Fibroblast of skin of abdomen (primary cell): ENCODE measurements around the gene CARD14.
"Not testable (repeated sequence)": the region's sequence is repeated elsewhere in the genome, so short reads cannot be mapped to it uniquely, and the experiment has no call there.

Experiments used
- DNase-seq: peaks from one replicate; pipeline ENCODE4 v3.0.0-alpha.2; 2013

The CARD14 gene

GRCh38 chr17:80185968-80186367 lies 16.1 kb downstream of the CARD14 start:
- no peak for DNase-seq

- no peak for DNase-seq
Observed at GRCh38 chr17:80187090-80187489, 17.3 kb downstream of the CARD14 start.

- no peak for DNase-seq
Observed at GRCh38 chr17:80187515-80187941, 17.7 kb downstream of the CARD14 start.

- no peak for DNase-seq
Observed at GRCh38 chr17:80189611-80190010, 19.8 kb downstream of the CARD14 start.

GRCh38 chr17:80190716-80191115 lies 20.9 kb downstream of the CARD14 start:
- no peak for DNase-seq

- DNase-seq, result no peak
Observed at GRCh38 chr17:80191192-80191591, 21.4 kb downstream of the CARD14 start.

- no peak for DNase-seq
Observed at GRCh38 chr17:80191865-80192661, 22.2 kb downstream of the CARD14 start.

GRCh38 chr17:80195141-80195540 lies 25.3 kb downstream of the CARD14 start:
- DNase-seq, result no peak

- DNase-seq, result no peak
Observed at GRCh38 chr17:80195671-80196529, 26.1 kb downstream of the CARD14 start.

- DNase-seq, result no peak
Observed at GRCh38 chr17:80196652-80197051, 26.8 kb downstream of the CARD14 start.

GRCh38 chr17:80198144-80198661 lies 28.4 kb downstream of the CARD14 start:
- DNase-seq, result no peak

GRCh38 chr17:80199295-80199694 lies 29.5 kb downstream of the CARD14 start:
- not testable (repeated sequence) for DNase-seq

- no peak for DNase-seq
Observed at GRCh38 chr17:80201446-80201845, 31.6 kb downstream of the CARD14 start.

- no peak for DNase-seq
Observed at GRCh38 chr17:80202197-80202596, 32.4 kb downstream of the CARD14 start.

- no peak for DNase-seq
Observed at GRCh38 chr17:80203471-80203963, 33.7 kb downstream of the CARD14 start.

- DNase-seq, result no peak
Observed at GRCh38 chr17:80204626-80205468, 35.0 kb downstream of the CARD14 start.

- DNase-seq, result no peak
Observed at GRCh38 chr17:80205811-80206210, 36.0 kb downstream of the CARD14 start.

- no peak for DNase-seq
Observed at GRCh38 chr17:80208050-80208449, 38.2 kb downstream of the CARD14 start.

- DNase-seq, result no peak
Observed at GRCh38 chr17:80209765-80210164, 39.9 kb downstream of the CARD14 start.

- DNase-seq, result no peak
Observed at GRCh38 chr17:80210348-80211108, 40.7 kb downstream of the CARD14 start.

GRCh38 chr17:80212109-80212508 lies 42.3 kb downstream of the CARD14 start:
- DNase-seq, result no peak

GRCh38 chr17:80212511-80212910 lies 42.7 kb downstream of the CARD14 start:
- DNase-seq, result no peak
